HG02938 (cell line): ENCODE measurements around the gene SLC35F4.
"Not testable (repeated sequence)": the region's sequence is repeated elsewhere in the genome, so short reads cannot be mapped to it uniquely, and the experiment has no call there.

Experiments
- ATAC-seq: cut with Tn5 transposase; IDR thresholded peaks from one replicate; pipeline ENCODE4 v1.9.1; 2021; ENCODE audit warnings: mild to moderate bottlenecking, moderate library complexity; ENCODE audit not compliant: unreplicated experiment

The SLC35F4 gene

DNA sequence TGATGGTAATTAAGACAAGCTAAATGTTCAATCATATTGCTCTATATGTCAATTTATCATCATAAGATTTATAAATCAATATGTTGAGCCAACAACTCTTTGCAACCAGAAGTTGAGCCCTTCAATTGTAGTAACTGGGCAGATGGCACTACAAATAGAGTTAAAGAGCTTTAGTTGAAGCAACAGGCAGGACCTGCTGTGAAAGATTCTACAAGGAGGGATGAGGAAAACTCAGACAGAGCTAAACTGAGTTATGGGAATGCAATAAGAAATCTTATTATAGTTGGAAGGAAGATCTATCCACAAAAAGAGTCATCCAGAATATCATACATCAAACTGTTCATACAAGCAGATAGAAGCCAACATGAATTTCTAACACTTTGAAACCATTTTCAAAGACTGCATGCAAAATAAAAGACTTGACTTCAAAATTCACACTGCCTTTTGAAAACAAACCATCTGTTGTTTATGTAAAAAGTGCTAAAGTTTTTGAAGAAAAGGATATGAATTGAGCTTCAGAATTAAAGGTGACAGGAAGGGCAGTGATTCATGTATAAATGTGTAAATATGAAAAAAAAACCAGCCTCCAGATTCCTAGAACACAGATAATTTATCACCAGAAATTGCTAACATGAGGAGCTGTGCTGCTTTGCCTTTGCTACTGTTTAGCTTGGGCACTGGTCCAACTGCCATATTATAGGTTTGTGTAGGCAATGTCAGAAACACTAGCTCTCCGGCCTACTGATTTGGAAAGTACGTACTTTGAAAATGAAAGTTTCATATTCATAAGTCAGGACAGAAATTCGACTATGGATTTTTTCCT is 133.2 kb downstream of the SLC35F4 start:
- ATAC-seq = no peak

DNA sequence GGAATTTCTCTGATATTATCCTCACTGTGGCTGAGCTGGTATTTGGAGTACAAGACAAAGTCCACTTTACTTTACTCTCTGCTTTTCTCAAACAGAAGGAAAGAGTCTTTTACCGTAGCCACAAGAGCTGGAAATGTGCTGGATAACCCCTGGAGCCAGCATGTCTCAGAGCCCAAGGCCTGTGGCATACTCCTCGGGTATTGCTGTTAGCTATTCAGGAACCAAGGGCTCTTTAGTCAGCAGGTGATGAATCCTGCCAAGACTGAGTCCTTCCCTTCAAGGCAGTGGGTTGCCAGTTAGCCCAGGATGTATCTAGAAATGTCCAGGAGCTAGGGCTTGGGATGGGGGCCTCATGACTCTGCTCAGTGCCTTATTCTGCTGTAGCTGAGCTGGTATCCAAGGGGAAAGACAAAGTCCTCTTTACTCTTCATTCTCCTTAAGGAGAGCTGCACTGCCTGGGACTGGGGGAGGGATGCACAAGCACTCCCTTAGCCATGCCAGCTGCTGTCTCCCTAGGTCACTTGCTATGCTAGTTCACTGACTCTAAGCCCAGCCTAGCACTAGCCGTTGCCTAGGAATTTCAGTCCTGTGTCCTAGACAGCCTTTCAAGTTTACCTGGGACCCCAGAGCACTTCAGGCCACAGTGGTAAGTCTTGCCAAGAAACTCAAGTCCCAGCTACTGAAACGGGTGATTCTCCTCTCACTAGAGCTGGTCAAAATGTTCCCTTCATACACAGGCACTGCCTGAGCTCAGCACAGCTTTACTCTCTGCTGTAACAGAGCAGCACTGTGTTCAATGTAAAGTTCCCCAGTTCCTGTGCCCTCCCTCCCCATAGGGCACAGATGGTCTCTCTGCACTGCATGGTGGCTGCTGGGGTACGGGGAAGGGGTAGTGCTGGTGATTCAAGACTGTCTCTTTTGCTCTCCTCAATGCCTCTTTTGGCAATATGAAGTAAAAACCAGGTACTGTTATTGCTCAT is 136.4 kb downstream of the SLC35F4 start:
- no peak for ATAC-seq

DNA sequence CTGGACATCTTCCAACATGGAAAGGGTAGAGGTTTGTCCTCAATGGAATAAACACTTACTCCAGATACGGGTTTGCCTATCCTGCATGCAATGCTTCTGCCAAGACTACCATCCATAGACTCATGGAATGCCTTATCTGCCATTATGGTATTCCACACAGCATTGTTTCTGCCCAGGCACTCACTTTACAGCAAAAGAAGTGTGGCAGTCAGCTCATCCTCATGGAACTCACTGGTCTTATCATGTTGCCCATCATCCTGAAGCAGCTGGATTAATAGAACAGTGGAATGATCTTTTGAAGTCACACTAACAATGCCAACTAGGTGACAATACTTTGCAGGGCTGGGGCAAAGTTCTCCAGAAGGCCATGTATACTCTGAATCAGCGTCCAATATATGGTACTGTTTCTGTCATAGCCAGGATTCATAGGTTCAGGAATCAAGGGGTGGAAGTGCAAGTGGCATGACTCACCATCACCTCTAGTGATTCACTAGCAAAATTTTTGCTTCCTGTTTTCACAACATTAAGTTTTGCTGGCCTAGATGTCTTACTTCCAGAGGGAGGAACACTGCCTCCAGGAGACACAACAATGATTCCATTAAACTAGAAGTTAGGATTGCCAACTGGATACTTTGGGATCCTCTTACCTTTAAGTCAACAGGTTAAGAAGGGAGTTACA is 140.4 kb downstream of the SLC35F4 start:
- no peak for ATAC-seq

DNA sequence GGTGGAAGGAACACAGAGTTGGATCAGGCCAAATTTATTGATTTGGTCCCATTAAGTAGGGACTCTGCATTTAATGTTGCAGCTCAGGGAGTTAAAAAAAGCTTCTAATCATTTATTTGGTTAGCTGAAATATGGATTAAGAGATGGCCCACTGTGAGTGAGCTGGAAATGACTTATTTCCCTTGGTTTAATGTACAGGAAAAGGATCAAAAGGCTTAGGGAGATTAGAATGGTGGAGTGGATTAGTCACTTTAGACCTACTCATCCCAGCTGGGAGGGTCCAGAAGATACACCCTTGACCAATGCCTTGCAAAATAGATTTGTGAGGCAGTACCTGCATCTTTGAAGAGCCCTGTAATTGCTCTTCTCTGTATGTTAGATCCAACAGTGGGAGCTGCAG is 143.8 kb downstream of the SLC35F4 start:
- ATAC-seq = not testable (repeated sequence)

DNA sequence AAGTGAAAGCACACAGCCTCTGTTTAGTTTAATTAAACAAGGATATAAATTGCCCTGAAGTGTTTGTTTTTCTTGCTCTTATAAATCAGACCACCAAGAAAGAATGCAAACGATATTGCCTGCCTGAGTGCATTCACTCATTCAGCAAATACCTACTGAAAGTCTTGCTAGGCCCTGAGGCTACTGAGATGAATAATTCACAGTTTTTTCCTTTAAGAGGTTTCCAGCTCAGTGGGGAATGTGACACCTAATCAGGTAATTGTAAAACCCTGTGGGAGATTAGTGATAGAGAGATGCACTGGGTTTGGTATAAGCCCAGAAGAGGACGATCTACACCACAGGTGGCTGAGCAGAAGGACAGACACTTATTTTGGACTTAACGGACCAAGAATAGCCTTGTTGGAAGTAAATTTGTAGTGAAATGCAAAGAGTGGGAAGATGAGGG is 151.4 kb downstream of the SLC35F4 start:
- no peak for ATAC-seq

DNA sequence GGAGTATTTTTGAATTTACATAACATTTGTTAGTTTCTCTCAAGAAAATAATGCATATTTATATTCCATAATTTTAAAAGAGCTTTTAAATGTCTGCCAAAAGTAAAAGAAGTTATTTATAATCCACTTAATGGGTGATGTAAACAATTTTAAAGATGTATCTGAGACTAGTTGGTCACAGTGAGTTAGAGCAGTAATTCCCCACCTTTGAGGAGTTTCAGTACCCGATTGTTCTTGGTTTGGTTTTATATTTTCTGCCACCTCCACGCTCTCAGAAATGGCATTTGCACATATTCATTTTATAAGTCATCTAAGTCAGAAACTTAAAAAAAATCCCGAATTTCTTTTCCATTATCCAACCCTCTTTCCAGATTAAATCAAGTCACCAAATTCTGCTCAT is 153.2 kb downstream of the SLC35F4 start:
- no peak for ATAC-seq

DNA sequence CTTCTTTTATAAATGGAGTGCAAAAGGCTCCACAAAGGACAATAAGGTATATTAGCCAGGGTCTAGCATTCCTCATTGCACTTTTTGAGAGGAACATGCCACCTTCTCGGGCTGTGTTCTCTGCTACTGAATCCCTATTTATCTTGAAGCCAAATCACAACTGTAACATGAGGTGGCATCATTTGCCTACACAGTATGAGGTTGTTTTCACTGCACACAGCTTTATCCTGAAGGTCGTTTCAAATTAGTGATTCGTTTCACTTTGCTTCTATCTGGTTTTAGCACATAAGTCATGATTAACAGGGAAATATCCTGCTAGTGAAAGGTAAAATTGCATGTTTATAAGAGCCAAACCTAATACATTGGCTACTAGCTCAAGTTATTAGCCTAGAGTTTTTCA is 153.8 kb downstream of the SLC35F4 start:
- ATAC-seq = no peak

DNA sequence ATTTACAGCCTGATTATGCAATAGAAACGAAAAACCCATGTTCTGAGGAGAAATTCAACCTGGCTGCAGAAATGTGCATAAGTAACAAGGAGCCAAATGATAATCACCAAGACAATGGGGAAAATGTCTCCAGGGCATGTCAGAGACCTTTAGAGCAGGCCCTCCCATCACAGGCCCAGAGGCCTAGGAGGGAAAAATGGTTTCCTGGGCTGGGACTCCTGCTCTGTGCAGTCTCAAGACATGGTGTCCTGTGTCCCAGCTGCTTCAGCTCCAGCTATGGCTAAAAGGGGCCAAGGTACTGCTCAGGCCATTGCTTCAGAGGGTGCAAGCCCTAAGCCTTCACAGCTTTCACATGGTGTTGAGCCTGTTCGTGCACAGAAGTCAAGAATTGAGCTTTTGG is 156.0 kb downstream of the SLC35F4 start:
- ATAC-seq = no peak

DNA sequence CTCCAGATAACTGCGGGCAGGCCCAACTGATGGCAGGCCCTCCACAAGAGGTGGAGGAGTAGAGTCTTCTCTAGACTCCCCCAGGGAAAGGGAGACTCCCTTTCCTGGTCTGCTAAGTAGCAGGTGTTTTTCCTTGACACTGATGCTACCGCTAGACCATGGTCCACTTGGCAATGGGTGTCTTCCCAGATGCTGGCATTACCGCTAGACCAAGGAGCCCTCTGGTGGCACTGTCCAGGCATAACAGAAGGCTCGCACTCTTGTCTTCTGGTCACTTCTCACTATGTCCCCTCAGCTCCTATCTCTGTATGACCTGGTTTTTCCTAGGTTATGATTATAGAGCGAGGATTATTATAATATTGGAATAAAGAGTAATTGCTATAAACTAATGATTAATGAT is 156.8 kb downstream of the SLC35F4 start:
- not testable (repeated sequence) for ATAC-seq

DNA sequence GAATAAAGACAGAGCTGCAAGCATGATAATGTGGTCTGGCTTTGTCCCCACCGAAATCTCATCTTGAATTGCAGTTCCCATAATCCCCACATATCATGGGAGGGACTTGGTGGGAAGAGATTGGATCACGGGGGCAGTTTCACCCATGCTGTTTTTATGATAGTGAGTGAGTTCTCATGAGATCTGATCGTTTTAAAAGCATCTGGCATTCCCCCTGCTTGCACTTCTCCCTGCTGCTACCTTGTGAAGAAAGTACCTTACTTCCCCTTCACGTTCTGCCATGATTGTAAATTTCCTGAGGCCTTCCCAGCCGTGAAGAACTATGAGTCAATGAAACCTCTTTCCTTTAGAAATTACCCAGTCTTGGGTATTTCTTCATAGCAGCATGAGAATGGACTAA is 158.7 kb downstream of the SLC35F4 start:
- no peak for ATAC-seq

DNA sequence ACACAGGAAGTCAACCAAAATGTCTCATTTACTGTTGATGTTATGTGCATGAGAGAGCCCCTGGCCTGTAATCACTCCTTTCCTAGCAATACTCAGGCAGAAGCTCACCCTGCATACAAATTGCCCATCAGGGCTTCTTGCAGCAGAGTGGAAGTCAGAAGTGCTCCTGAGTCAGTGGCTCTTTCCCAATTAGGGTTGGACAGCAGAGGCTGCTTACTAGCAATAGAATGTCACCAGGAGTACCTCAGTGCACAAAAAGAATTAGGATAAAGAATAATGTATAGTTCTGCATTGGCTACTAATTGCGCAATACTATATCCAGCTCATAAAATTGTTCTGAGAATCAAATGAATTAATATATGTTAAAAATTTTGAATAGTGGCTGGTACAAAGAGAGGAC is 161.1 kb downstream of the SLC35F4 start:
- ATAC-seq = no peak

DNA sequence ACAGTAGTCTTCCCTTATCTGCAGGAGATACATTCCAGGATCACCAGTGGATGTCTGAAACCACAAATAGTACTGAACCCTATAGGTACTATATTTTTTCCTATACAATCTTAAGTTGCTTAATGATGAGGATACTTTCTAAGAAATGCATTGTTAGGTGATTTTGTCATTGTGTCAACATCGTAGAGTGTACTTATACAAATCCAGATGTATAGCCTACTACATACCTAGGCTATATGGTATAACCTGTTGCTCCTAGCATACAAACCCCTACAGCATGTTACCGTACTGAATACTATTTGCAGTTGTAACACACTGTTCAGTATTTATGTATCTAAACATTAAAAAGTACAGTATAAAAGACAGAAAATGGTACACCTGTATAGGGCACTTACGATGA is 165.9 kb downstream of the SLC35F4 start:
- no peak for ATAC-seq

DNA sequence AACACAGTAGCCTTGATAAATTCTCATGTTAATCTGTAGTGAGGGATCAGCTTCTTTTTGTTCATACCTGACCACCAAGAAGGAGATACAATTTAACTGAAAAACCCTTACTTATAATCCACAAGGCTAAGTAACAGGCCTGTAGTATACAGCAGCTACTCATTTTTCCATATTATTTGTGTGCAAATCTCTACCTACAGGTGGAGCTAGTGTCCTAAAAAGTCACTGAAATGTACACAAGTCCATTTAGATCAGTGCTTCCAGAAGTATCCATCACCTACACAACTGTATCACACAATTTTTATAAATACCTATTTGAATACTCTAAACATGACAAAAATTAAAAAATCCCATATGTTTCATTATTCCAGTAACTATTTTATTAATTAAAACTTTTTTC is 173.2 kb downstream of the SLC35F4 start:
- no peak for ATAC-seq

DNA sequence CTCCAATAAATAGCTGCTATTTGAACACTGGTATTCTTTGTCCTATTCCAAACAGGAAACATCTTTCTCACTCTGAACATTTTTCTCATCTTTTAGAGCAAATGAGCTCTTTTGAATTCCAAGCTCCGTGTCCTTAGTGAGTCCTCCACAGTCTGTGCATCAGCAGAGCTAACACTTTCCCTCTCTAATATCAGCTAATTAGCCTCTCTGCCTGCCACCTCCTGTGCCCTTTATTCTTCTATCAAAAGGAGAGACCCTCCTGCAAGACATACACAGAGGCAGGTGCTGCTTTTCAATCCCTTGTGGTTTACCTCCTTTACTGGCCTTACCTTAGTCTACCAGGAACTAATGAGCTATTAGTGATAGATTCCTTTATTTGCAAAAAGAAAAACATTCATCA is 178.5 kb downstream of the SLC35F4 start:
- no peak for ATAC-seq

DNA sequence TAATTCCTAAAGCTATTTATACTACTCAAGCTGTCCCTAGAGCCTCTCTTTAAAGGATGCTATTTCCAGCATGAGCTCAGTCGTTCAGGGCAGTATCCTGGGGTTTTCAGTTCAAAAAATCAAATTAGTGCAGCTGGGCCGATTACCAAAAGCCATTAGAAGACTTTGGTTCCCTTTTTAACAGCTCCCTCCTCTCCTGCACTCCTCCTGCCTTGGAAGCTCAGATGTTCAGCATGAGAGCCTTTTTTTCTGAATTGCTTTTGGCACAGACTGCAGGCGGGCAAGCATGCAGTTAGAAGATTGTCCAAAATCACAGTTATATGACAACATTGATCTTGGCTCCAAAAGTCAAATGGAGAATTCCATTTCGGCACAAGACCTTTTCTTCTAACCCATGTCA is 179.6 kb downstream of the SLC35F4 start:
- ATAC-seq = no peak

DNA sequence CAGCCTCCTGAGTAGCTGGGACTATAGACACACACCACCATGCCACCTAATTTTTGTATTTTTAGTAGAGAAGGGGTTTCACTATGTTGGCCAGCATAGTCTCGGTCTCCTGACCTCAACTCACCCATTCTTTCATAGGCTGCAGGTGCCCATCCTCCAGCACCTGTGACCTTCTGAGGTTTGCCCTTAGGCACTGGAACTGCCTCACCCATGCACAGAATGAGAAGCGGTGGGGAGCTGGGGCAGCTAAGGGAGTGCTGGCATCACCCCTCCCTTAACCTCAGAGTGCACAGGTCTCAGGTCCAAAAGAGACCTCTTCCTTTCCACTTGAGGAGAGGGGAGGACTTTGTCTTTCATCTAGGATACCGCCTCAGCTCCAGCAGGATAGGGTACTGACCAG is 194.9 kb downstream of the SLC35F4 start:
- ATAC-seq = no peak

DNA sequence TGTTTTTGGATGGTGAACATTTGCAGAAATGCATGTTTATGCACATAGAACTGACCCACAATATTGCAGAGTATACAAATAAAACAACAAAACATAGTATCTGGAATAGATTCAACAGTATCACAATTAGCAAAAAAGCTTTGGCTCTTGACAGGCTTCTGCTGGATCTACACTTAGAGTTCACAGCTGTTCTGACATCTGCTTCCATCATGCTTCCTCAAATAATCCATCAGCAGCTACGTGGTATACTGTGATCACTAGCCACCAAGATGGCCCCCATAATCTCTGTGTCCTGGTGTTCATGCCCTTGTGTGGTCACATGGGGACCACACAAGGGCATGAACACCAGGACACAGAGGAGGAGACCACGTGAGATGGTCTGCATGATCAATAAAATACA is 205.7 kb downstream of the SLC35F4 start:
- ATAC-seq = no peak

DNA sequence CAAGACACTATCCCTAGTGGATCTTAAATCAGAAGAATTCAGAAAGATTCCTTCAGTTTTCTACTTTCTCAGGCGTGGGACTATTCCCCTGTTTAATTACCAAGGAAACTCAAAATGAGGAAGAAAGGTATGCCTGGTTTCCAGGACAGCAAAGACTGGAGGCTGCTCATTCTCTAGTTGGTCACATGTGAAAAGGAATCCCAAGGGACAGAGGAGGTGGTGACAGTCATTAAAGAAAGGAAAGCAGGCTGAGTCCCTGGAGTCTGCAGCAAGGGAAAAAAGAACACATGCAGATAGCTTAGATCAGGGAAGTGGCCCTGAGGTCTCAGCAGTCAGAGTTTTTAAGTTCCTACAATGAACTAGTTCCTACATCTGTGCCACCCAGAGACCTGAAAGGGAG is 206.8 kb downstream of the SLC35F4 start:
- ATAC-seq = no peak

DNA sequence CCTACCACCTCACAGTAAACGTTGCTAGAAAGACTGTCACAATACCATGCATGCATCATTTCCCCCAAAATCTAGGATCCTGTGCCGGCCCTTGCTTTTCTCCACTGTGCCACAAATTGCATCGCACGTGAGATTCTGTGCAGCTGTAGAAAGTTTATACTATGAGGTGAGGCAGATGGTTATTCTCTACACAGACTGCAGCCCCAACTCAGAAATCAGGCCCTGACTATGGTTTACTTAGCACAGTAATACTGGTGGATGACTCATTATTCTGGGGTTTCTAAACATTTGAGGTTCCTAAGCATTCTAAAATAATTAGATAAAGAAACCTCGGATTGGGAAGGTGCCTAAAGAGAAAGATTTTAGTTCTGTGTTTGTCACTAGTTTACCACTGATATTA is 208.4 kb downstream of the SLC35F4 start:
- ATAC-seq = no peak

DNA sequence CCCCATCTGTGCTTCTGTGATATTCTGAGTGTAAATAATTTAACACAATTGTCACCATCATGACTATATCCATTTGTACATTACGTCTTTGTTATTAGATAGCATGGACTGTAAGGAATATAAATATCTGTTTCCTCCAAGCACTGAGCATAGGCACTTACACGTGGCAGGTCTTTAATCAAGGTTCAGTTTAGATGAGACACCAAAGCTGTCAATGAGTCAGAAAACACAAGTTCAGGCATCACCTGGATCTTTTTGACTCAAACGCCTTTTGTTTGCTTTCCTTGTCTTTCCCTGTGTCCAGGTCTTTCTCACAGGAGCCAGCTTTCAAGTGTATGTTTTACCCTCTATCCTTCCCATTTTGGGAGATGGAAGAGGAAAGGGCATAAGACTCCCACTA is 209.0 kb downstream of the SLC35F4 start:
- no peak for ATAC-seq

DNA sequence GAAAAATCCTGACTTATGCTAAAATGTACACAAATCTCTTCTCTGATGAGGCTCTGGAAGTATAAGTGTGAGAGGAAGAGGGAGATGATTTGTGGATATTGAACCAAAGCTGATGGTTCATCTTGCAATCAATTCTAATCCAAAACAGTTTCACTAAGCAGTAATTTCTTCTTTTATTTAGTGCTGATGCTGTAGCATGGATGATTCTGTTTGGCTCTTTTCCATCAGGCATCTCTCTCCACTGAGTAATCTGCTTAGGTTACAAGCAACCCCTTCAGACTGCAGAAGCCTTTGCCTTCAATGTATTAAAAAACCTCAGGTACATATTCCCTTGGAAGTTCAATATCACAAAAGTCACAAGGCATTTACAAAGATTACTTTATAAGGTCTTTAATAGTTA is 213.1 kb downstream of the SLC35F4 start:
- ATAC-seq = no peak
